Activated naive CD8-positive, alpha-beta T cell treated with anti-CD3 and anti-CD28 coated beads for 36 hours (primary cell): ENCODE results near the gene KLRG1. TPM values are rescaled to one million over a fixed set of nuclear protein-coding genes. Genes with fewer than 3 reads are reported as not detected.

Source experiments
- DNase-seq: peaks from one replicate; pipeline ENCODE4 v3.0.0; 2021
- H3K27ac Mint-ChIP-seq: one replicate; pipeline ENCODE4 v1.8.0; 2022; ENCODE audit warnings: mild to moderate bottlenecking, moderate library complexity, mixed read lengths
- H3K27me3 Mint-ChIP-seq: one replicate; pipeline ENCODE4 v1.8.0; 2022; ENCODE audit warnings: mild to moderate bottlenecking, mixed read lengths
- H3K36me3 Mint-ChIP-seq: one replicate; pipeline ENCODE4 v1.8.0; 2021; ENCODE audit warnings: mild to moderate bottlenecking, mixed read lengths
- H3K4me1 Mint-ChIP-seq: one replicate; pipeline ENCODE4 v1.8.0; 2021; ENCODE audit warnings: mixed read lengths
- H3K4me3 Mint-ChIP-seq: one replicate; pipeline ENCODE4 v1.8.0; 2022; ENCODE audit warnings: mild to moderate bottlenecking, moderate library complexity, mixed read lengths
- H3K9me3 Mint-ChIP-seq: one replicate; pipeline ENCODE4 v1.8.0; 2022; ENCODE audit warnings: mixed read lengths
- total RNA-seq, 2 experiments: library from RNA; stranded (reverse); gene quantifications; one replicate each; pipeline ENCODE4 v1.2.3, GENCODE V29; 2021

The KLRG1 gene
- total RNA-seq, 2 experiments from 2014 or later, result 2.2 to 3.7 TPM

GRCh38 chr12:9047105-9047504, 57.8 kb downstream of the KLRG1 start:
- Mint-ChIP-seq H3K36me3 (no peaks in the 10 kb centered on the region), H3K27me3 (no peaks in the 10 kb centered on the region), H3K9me3 (peaks cover 3% of the 10 kb centered on the region), H3K4me3 (no peak overlapping the region), H3K27ac (no peak overlapping the region), H3K4me1 (peaks cover 2% of the 10 kb centered on the region)
- no peak for DNase-seq

- H3K4me3 Mint-ChIP-seq, result no peak overlapping the region
- H3K27ac Mint-ChIP-seq, result no peak overlapping the region
- no peaks in the 10 kb centered on the region for H3K27me3 Mint-ChIP-seq
- H3K9me3 Mint-ChIP-seq, result peaks cover 3% of the 10 kb centered on the region
- H3K4me1 Mint-ChIP-seq, result peaks cover 2% of the 10 kb centered on the region
- DNase-seq, result no peak
- no peaks in the 10 kb centered on the region for H3K36me3 Mint-ChIP-seq
Measured at GRCh38 chr12:9048930-9049329, 59.6 kb downstream of the KLRG1 start.

DNA sequence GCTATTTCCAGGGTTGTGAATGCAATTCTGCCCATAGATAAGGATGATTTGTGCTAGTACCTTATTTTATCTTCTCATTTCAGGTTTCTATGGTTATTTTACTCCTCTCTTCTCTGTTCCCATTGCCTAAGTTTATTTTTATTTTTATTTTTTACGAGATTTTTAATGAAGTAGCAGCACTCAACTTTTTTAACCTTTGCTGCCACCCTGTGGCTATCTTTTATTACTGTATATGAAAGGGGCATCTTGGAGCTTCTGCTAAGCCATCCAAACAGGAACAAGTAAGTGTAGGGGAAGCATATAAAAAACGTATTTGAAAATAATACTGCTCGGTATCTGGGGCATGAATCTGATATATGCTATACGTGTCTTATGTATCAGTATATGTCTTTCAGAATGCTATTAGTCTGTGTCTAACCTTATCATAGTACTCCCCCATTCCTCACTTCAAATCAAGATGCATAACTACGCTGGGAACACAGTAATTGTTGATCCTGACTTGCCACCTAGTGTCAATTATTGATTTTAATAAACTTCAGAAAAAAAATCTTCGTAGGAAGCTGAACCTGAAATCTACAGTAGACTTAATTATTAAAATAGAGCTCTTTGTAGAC, 60.3 kb downstream of the KLRG1 start:
- Mint-ChIP-seq H3K4me3 (no peak overlapping the region), H3K36me3 (no peaks in the 10 kb centered on the region), H3K27ac (no peak overlapping the region), H3K27me3 (no peaks in the 10 kb centered on the region), H3K4me1 (peaks cover 2% of the 10 kb centered on the region), H3K9me3 (peaks cover 3% of the 10 kb centered on the region)
- no peak for DNase-seq

- Mint-ChIP-seq H3K27ac (no peak overlapping the region), H3K27me3 (no peaks in the 10 kb centered on the region), H3K4me3 (no peak overlapping the region), H3K9me3 (peaks cover 1% of the 10 kb centered on the region), H3K36me3 (no peaks in the 10 kb centered on the region), H3K4me1 (peaks cover 2% of the 10 kb centered on the region)
- DNase-seq, result no peak
Measured at GRCh38 chr12:9050521-9051157, 61.3 kb downstream of the KLRG1 start.

- Mint-ChIP-seq H3K4me1 (peaks cover 2% of the 10 kb centered on the region), H3K27me3 (no peaks in the 10 kb centered on the region), H3K9me3 (no peaks in the 10 kb centered on the region), H3K27ac (no peak overlapping the region), H3K36me3 (no peaks in the 10 kb centered on the region), H3K4me3 (no peak overlapping the region)
- DNase-seq, result no peak
Measured at GRCh38 chr12:9051158-9051550, 61.8 kb downstream of the KLRG1 start.

- DNase-seq, result no peak
- Mint-ChIP-seq H3K27ac (no peak overlapping the region), H3K9me3 (no peaks in the 10 kb centered on the region), H3K27me3 (no peaks in the 10 kb centered on the region), H3K4me3 (no peak overlapping the region), H3K4me1 (peaks cover 2% of the 10 kb centered on the region), H3K36me3 (no peaks in the 10 kb centered on the region)
Measured at GRCh38 chr12:9052610-9053009, 63.3 kb downstream of the KLRG1 start.

Other genes starting within 250 kb of the KLRG1 start
- not detected for gene A2ML1, start 166.9 kb upstream of the KLRG1 start, total RNA-seq
- gene PHC1, start 75.0 kb upstream of the KLRG1 start, total RNA-seq, result 10 to 100 TPM; 12.9 to 16.5 TPM
- gene M6PR, start 39.9 kb upstream of the KLRG1 start, total RNA-seq, result 100 to 1,000 TPM; 213 to 226 TPM
- not detected for gene A2M, start 126.4 kb downstream of the KLRG1 start, total RNA-seq
- not detected for gene PZP, start 218.8 kb downstream of the KLRG1 start, total RNA-seq